Activated CD4-positive, alpha-beta T cell treated with anti-CD3 and anti-CD28 coated beads, Interleukin-2, amount 50 U/mL, for 1 hour (primary cell): ENCODE results near the gene CPXM2.

ENCODE experiments used
- DNase-seq: peaks from one replicate; pipeline ENCODE4 v3.0.0-alpha.2; 2020

The CPXM2 gene

GRCh38 chr10:123726836-123727235 is 164.8 kb downstream of the CPXM2 start:
- DNase-seq = no peak

DNA sequence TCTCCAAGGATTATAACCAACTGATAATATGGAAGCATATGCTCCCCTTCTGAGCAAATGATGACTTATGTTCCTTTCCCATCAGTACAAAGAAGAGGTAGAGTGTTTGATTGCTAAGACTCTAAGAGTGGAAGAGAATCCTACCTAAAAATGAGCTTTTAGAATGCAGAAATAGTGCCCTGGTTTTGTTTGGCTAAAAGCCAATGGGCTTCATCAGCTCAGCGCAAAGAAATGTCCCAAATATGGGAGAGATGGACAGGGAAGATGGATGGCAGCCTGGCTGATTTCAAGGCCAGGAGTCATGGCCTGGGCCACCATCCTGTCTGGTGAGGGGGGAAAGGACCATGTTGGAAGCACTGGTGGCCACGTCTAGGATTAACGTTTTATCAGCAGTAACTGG is 165.2 kb downstream of the CPXM2 start:
- no peak for DNase-seq

- no peak for DNase-seq
Measured at GRCh38 chr10:123724747-123725146, 166.9 kb downstream of the CPXM2 start.

- DNase-seq = no peak
Measured at GRCh38 chr10:123722351-123722750, 169.3 kb downstream of the CPXM2 start.

DNA sequence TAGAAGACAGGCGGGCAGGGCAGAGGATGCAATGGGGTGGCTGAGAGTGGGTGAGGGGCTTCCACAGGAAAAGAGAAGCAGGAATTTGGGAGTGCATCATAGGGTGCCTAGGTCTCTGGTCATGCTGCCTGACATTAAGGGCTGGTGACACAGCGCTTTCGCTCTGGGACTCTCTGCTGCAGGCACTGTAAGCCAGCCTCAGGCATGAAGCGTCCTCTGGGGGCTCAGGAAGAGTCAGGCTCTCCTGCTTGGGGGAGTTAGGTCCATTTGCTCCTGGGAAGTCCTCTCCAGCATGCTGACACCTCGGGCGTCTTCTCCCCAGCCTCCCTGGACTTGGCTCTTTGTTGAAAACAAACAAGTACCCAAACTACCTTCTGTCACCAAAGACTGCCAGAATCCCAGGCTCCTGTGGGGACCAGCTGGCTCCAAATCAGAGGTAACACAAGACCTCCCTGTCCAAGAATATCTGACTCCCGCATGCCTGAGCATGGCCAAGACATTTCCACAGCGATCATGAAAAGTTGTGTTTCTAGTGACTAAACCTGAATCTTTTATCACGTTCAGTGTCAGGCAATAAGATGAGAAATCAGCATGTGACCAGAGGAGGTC is 170.1 kb downstream of the CPXM2 start:
- DNase-seq = no peak

- DNase-seq = no peak
Measured at GRCh38 chr10:123720536-123720935, 171.1 kb downstream of the CPXM2 start.

GRCh38 chr10:123718544-123719060 is 173.0 kb downstream of the CPXM2 start:
- no peak for DNase-seq

GRCh38 chr10:123717336-123717735 is 174.3 kb downstream of the CPXM2 start:
- no peak for DNase-seq

DNA sequence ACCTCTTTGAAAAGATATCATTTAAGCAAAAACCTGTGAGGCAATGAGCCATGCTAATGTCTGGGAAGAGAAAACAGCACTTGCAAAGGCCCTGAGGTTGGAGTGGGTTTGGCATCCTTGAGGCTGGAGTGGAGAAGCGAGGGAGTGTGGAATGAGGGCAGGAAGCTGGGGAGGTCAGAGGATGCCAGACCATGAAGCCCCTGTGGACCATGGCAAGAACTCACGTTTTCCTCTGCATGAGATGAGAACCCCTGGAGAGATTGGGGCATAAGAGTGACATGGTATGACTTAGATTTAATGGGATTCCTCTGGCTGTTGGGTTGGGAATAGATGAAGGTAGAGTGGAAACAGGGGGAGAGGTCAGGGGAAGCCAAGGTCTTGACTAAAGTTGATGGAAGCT is 176.1 kb downstream of the CPXM2 start:
- DNase-seq = no peak

DNA sequence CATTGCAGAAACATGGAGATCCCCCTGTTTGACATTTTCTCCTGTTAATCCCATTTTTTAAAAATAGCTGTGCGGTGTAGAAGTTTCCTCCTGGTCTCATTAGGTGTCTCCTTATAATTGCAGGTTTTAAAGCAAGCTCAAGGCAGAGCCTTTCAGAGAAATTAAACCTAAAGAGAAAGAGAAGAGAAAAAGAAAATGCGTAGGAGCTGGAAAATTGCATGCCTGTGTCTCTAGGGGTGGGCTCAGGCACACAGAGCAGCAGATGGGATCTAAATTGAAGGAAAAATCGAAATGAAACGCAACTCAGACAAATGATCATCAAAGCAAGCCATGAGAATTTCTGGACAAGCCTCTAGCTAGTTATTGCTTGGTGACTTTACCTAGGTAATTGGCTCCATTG is 185.4 kb downstream of the CPXM2 start:
- no peak for DNase-seq

- DNase-seq = no peak
Measured at GRCh38 chr10:123704812-123705211, 186.8 kb downstream of the CPXM2 start.

GRCh38 chr10:123704076-123704475 is 187.5 kb downstream of the CPXM2 start:
- no peak for DNase-seq

GRCh38 chr10:123703195-123703790 is 188.3 kb downstream of the CPXM2 start:
- DNase-seq = no peak
